K562 (cell line): Measurements from ENCODE around the gene TSC22D3. TPM values are rescaled to one million over a fixed set of nuclear protein-coding genes. Genes with fewer than 3 reads are reported as not detected.

ENCODE experiments used
- ELF1 ChIP-seq: fragments of 200-800 bp; sonication (Bioruptor generic); IDR thresholded peaks from 2 replicates; pipeline ENCODE4 v1.6.1; 2016; ENCODE audit warnings: missing genetic modification characterization, missing compliant biosample characterization
- FIP1L1 ChIP-seq: fragments of 200-400 bp; formaldehyde crosslinking; IDR thresholded peaks from 2 replicates; pipeline ENCODE4 v1.6.1; 2018; ENCODE audit warnings: mild to moderate bottlenecking, low read depth, low read length; ENCODE audit not compliant: poor library complexity, severe bottlenecking
- HIVEP1 ChIP-seq: fragments of 250-450 bp; sonication (Bioruptor Pico); IDR thresholded peaks from 2 replicates; pipeline ENCODE4 v1.4.0; 2020; ENCODE audit warnings: mild to moderate bottlenecking
- HMGN3 ChIP-seq: IDR thresholded peaks from 2 replicates; pipeline ENCODE4 v1.6.1; 2011; ENCODE audit warnings: borderline replicate concordance, low read depth, mild to moderate bottlenecking, mixed read lengths, low read length; ENCODE audit not compliant: insufficient read length; ENCODE audit errors: extremely low read depth
- MYC ChIP-seq, 2 experiments: fragments of 250-450 bp in 1 of 2; sonication (Bioruptor Pico) in 1 of 2; IDR thresholded peaks; 2 replicates each; pipeline versions ENCODE4 v1.5.1 to v1.6.1; 2012 to 2021; ENCODE audit warnings: low read depth in 2 of 2, borderline replicate concordance in 1 of 2, improper control_type of control experiment in 1 of 2, low read length in 1 of 2, mild to moderate bottlenecking in 1 of 2, moderate library complexity in 1 of 2
- NFE2L1 ChIP-seq: fragments of 450-650 bp; IDR thresholded peaks from 2 replicates; pipeline ENCODE4 v1.6.1; 2016; ENCODE audit warnings: missing genetic modification characterization, low read depth, mild to moderate bottlenecking, missing compliant biosample characterization, moderate library complexity, borderline replicate concordance
- NFIX ChIP-seq: fragments of 250-450 bp; sonication (Bioruptor Pico); IDR thresholded peaks from 2 replicates; pipeline ENCODE4 v1.4.0; 2020; ENCODE audit warnings: low read depth, mild to moderate bottlenecking, moderate library complexity
- POLR2B ChIP-seq: fragments of 450-650 bp; IDR thresholded peaks from 2 replicates; pipeline ENCODE4 v1.6.1; 2018; ENCODE audit warnings: low read depth; ENCODE audit not compliant: partially characterized antibody
- POLR2H ChIP-seq: IDR thresholded peaks from 2 replicates; pipeline ENCODE4 v1.6.1; 2016; ENCODE audit warnings: missing genetic modification characterization, low read depth, mild to moderate bottlenecking, control low read depth, missing compliant biosample characterization, moderate library complexity
- PTTG1 ChIP-seq: fragments of 450-650 bp; IDR thresholded peaks from 2 replicates; pipeline ENCODE4 v1.6.1; 2016; ENCODE audit warnings: low read depth, mild to moderate bottlenecking, missing genetic modification characterization, missing compliant biosample characterization
- RBBP5 ChIP-seq: fragments of 200-600 bp; sonication (generic); IDR thresholded peaks from 2 replicates; pipeline ENCODE4 v1.6.1; 2012; ENCODE audit warnings: borderline replicate concordance, mild to moderate bottlenecking, low read length, control low read depth, inconsistent platforms; ENCODE audit not compliant: insufficient read depth, poor library complexity, severe bottlenecking
- RFX1 ChIP-seq: fragments of 450-650 bp; IDR thresholded peaks from 2 replicates; pipeline ENCODE4 v1.6.1; 2016; ENCODE audit warnings: mild to moderate bottlenecking, moderate library complexity
- SIX5 ChIP-seq, 2 experiments: IDR thresholded peaks; 2 replicates each; pipeline ENCODE4 v1.6.1; 2011; ENCODE audit warnings: low read length in 2 of 2, borderline replicate concordance in 1 of 2, low read depth in 1 of 2, mild to moderate bottlenecking in 1 of 2, moderate library complexity in 1 of 2; ENCODE audit not compliant: insufficient read depth in 1 of 2
- SMARCE1 ChIP-seq: fragments of 450-650 bp; IDR thresholded peaks from 2 replicates; pipeline ENCODE4 v1.7.1; 2016; ENCODE audit warnings: mild to moderate bottlenecking
- SNAPC5 ChIP-seq: fragments of 250-450 bp; sonication (Bioruptor Pico); IDR thresholded peaks from 2 replicates; pipeline ENCODE4 v1.8.0; 2021; ENCODE audit warnings: moderate library complexity, mild to moderate bottlenecking, inconsistent platforms
- TBL1XR1 ChIP-seq, 2 experiments: IDR thresholded peaks; 2 replicates each; pipeline ENCODE4 v1.6.1; 2012; ENCODE audit warnings: improper control_type of control experiment in 2 of 2, low read length in 2 of 2, mild to moderate bottlenecking in 1 of 2
- TFAP4 ChIP-seq: sonication (generic); formaldehyde crosslinking; IDR thresholded peaks from 2 replicates; pipeline ENCODE4 v1.8.0; 2022; ENCODE audit warnings: missing genetic modification reagents, mild to moderate bottlenecking, moderate library complexity, borderline replicate concordance
- WHSC1 ChIP-seq: IDR thresholded peaks from one replicate; pipeline ENCODE4 v1.6.1; 2012; ENCODE audit warnings: low read length, control low read depth, inconsistent platforms
- ZNF134 ChIP-seq: fragments of 250-450 bp; sonication (Bioruptor Pico); conservative IDR thresholded peaks from 2 replicates; pipeline ENCODE4 v1.4.0; 2020
- ZNF395 ChIP-seq: fragments of 200-800 bp; sonication (Bioruptor generic); IDR thresholded peaks from 2 replicates; pipeline ENCODE4 v1.6.1; 2017; ENCODE audit warnings: missing genetic modification characterization, missing compliant biosample characterization
- polyA plus RNA-seq, 8 experiments: library from polyadenylated mRNA; depleted of rRNA in 4 of 8; stranded (reverse) in 5 of 8; unstranded in 3 of 8; fragments of >200 nt; fragmentation: Nextera tagmentation in 2 of 8; fragmentation: Illumina TruSeq in 1 of 8; extraction: Ambion mirVana in 2 of 8; extraction: Trizol in 1 of 8; gene quantifications; 2 replicates each; pipeline versions ENCODE4 v1.2.1 to v1.2.3, GENCODE V29; 2011 to 2014; ENCODE audit warnings: inconsistent platforms in 1 of 8, missing spikeins in 1 of 8
- total RNA-seq, 7 experiments: library from RNA; depleted of rRNA in 6 of 7; stranded (reverse); fragments of >200 nt in 6 of 7; fragmentation: Illumina TruSeq in 2 of 7; extraction: Trizol in 2 of 7; gene quantifications; 2 replicates each; pipeline versions ENCODE4 v1.2.1 to v1.2.3, GENCODE V29; 2011 to 2021; ENCODE audit warnings: low replicate concordance in 1 of 7
- TF ChIP-seq, protein P1 (sequence below): sonication (generic); IDR thresholded peaks from 2 replicates; pipeline ENCODE4 v1.6.1; 2016
- TF ChIP-seq, protein P2 (sequence below): fragments of 450-650 bp; IDR thresholded peaks from 2 replicates; pipeline ENCODE4 v1.6.1; 2016; ENCODE audit warnings: antibody characterized with exemption

TSC22D3 gene
- total and polyA plus RNA-seq, 9 of the 15 experiments (the other 6 are each of a cell fraction or from before 2014, with no cell fraction given) = 0.48 to 3.0 (median 0.87) TPM

- TF ChIP-seq, protein P1, sequence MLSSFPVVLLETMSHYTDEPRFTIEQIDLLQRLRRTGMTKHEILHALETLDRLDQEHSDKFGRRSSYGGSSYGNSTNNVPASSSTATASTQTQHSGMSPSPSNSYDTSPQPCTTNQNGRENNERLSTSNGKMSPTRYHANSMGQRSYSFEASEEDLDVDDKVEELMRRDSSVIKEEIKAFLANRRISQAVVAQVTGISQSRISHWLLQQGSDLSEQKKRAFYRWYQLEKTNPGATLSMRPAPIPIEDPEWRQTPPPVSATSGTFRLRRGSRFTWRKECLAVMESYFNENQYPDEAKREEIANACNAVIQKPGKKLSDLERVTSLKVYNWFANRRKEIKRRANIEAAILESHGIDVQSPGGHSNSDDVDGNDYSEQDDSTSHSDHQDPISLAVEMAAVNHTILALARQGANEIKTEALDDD = 0 out of 2 replicates have a peak, but pooled peaks have one; percentile 15
- TF ChIP-seq POLR2B (no peak), NFE2L1 (tag) (no peak), MYC (IDR thresholded peaks at IDR 0.05; ENCODE audit: low read depth, low read length) (peak; percentile 28; the same call in 1 of the 2 replicates), MYC (CRISPR knock-in tag; IDR thresholded peaks at IDR 0.05; ENCODE audit: borderline replicate concordance, low read depth) (no peak), ELF1 (tag) (peak; percentile 33; the same call in 1 of the 2 replicates), HMGN3 (peak; percentile 38), SNAPC5 (CRISPR knock-in tag) (no peak), ZNF395 (CRISPR knock-in tag) (peak; percentile 46; the same call in 1 of the 2 replicates), RBBP5 (no peak), FIP1L1 (no peak), HIVEP1 (CRISPR knock-in tag) (no peak), SIX5 (IDR thresholded peaks at IDR 0.05; ENCODE audit: borderline replicate concordance in 1 of 2, insufficient read depth in 1 of 2, low read depth in 1 of 2, low read length in 2 of 2) (no peak), NFIX (0 out of 2 replicates have a peak, but pooled peaks have one; percentile 21), ZNF134 (CRISPR knock-in tag) (no peak), POLR2H (no peak), PTTG1 (tag) (no peak), TBL1XR1 (IDR thresholded peaks at IDR 0.05; ENCODE audit: low read length in 2 of 2) (0 out of 4 replicates have a peak, but pooled peaks of 1 of the 2 experiments have one; percentile 12), TFAP4 (CRISPR knock-in tag) (peak; percentile 28; the same call in 1 of the 2 replicates), WHSC1 (no peak), RFX1 (no peak), SMARCE1 (peak; percentile 68; the same call in 1 of the 2 replicates)
- TF ChIP-seq, protein P2, sequence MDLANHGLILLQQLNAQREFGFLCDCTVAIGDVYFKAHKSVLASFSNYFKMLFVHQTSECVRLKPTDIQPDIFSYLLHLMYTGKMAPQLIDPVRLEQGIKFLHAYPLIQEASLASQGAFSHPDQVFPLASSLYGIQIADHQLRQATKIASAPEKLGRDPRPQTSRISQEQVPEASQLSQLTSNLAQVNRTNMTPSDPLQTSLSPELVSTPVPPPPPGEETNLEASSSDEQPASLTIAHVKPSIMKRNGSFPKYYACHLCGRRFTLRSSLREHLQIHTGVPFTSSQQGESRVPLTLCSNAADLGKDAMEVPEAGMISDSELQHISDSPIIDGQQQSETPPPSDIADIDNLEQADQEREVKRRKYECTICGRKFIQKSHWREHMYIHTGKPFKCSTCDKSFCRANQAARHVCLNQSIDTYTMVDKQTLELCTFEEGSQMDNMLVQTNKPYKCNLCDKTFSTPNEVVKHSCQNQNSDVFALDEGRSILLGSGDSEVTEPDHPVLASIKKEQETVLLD = no peak
Observed at GRCh38 chrX:107731831-107732502, 43.6 kb downstream of the TSC22D3 start (continued).
